ENCODE data around the gene PSMG4.

Gene PSMG4

GRCh38 chr6:3303795-3304411 lies 45.2 kb downstream of the PSMG4 start:
- in situ Hi-C loops (cut with HindIII; ENCODE audit: low sequenced_read_pairs) = no loop called here

GRCh38 chr6:3304500-3305215 lies 45.9 kb downstream of the PSMG4 start:
- in situ Hi-C loops (cut with HindIII; ENCODE audit: low sequenced_read_pairs) = no loop called here

- in situ Hi-C loops (cut with HindIII; ENCODE audit: low sequenced_read_pairs) = no loop called here
These were observed 46.4 kb downstream of the PSMG4 start for GRCh38 chr6:3305216-3305565.

DNA sequence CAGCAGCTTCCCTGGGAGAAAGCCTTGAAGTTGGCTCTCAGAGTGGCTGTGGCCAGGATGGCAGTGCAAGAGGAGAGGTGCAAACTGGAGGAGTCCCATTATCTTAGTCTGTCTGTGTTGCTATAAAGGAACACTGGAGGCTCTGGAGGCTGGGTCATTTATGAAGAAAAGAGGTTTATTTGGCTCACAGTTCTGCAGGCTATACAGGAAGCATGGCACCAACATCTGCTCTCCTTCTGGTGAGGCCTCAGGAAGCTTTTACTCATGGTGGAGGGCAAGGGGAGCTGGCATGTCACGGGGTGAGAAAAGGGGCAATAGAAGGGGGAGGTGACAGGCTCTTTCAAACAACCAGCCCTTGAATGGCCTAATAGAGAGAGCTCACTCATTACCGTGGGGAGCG lies 47.1 kb downstream of the PSMG4 start:
- in situ Hi-C loops (cut with HindIII; ENCODE audit: low sequenced_read_pairs) = no loop called here

DNA sequence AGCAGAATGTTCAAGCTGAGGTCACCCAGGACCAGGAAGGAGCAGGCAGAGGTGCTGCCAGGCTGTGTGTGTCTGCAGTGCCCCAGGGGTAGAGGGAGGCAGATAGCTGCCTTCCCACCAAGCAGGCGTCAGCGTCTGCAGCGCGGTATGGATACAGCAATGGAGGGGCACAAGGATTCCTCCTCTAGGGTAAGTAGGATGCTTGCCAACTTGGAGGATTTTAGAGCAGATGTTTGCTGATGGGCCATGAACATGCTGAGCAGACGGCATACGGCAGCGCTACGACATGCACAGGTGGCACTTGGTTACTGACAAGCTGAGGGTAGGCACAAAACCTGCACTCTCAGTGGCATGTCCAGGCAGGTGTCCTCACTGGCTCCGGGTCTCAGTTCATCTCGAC lies 48.1 kb downstream of the PSMG4 start:
- in situ Hi-C loops (cut with HindIII; ENCODE audit: low sequenced_read_pairs) = no loop called here

GRCh38 chr6:3307436-3307835 lies 48.7 kb downstream of the PSMG4 start:
- in situ Hi-C loops (cut with HindIII; ENCODE audit: low sequenced_read_pairs) = no loop called here

- in situ Hi-C loops (cut with HindIII; ENCODE audit: low sequenced_read_pairs) = no loop called here
These were observed 49.4 kb downstream of the PSMG4 start for GRCh38 chr6:3308106-3308505.

- in situ Hi-C loops (cut with HindIII; ENCODE audit: low sequenced_read_pairs) = no loop called here
These were observed 50.8 kb downstream of the PSMG4 start for GRCh38 chr6:3309391-3310050.

GRCh38 chr6:3310051-3310448 lies 51.3 kb downstream of the PSMG4 start:
- in situ Hi-C loops (cut with HindIII; ENCODE audit: low sequenced_read_pairs) = no loop called here

DNA sequence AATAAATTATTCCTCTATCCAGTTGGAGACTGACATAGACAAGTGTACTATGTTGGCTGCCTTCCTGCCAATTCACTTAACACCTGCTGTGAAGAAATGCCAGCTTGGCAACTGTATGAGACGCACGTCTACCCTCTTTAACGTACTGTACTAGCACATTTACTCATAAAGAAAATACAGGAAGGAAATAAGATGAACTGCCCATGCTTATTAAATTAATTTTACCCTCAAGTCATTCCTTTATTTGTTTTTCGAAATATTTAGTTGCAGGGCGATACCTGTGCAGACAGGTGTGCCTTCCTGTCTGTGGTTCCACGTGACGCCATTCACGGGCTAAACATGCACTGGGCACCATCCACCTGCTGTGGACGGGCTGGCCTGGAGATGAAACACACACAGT lies 52.0 kb downstream of the PSMG4 start:
- in situ Hi-C loops (cut with HindIII; ENCODE audit: low sequenced_read_pairs) = no loop called here

- in situ Hi-C loops (cut with HindIII; ENCODE audit: low sequenced_read_pairs) = no loop called here
These were observed 53.1 kb downstream of the PSMG4 start for GRCh38 chr6:3311826-3312225.

DNA sequence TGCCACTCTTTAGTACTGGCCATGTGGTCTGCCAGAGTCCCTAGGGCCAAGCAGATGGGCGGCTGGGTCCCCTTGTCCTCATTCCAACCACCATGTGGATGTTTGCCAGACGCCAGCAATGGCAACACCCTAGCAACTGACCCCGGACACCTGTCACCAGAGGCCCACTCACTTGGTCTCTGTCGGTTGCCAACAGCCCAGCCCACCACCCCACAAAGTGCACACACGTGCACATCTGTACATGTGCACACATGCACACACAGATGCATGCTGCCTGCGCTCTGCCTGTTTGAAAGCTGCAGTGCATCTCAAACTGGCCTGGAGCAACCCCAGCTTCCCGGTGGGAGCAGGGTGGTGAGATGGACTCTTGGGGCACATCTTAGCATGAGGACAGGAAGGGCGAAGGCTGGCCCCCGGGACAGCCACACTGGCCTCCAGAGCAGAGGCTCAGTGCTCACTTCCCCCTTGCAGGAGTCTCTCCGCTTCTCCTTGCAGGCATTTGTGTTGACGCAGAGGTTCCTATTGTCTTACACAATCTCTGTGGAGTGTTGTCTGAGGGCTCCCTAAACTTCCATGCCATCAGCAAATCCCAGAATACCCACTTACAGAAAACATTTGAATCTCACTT lies 54.0 kb downstream of the PSMG4 start:
- in situ Hi-C loops (cut with HindIII; ENCODE audit: low sequenced_read_pairs) = no loop called here

DNA sequence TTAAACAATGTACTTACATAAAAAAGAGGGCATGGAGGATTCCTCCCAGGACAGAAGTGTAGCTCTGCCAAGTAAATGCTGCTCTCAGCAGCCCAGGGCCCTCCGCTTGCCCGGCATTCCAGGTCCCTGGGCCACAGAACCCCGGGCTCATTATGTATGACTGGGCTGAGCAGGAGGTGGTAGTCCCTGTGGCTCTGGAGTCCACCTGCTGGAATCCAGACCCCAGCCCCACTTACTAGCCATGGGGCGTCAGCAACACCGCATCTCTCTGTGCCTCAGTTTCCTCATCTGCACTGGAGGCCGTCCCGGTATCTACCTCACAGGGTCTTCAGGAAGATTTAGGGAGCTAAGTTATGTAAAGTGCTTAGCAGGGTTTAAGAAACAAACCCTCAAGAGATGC lies 55.4 kb downstream of the PSMG4 start:
- in situ Hi-C loops (cut with HindIII; ENCODE audit: low sequenced_read_pairs) = no loop called here

DNA sequence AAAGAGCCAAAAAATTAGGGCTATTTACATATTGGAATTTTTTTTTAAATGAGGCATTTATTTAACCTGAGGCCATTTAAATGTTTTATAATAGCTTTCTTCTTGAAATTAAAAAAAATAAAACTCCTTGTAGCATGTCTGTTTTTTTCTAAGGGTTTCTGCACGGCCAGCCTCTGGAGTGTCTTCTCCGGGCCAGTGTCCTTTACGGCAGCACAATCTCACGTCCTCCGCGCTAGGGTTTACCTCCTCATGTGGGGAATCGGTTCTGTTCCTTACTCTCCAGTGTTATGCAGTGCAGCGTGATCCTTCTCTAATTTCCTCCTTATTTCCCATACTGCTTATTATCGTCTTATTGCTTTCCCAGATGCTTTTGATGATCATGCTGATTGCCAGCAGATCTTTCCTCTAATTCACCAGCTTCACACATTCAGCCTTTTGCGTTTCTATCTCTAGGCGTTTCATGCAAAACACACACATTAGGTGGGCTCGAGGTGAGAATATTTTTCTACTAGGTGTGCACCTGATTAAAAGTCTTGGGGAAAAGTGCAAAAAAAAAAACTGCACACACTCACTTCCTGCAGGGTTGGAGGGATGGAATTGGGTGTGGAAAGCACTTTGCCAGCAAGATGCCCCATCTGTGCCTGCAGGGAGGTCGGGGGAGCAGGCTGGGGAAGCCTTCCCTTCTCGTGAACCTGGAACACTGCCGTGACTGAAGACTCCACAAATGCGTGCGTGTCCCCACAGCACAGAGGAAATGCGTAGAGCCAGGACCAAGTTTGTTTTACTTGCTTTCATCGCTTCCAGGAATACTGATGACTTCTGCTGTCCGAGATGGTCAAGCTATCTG lies 56.1 kb downstream of the PSMG4 start:
- in situ Hi-C loops (cut with HindIII; ENCODE audit: low sequenced_read_pairs) = no loop called here

DNA sequence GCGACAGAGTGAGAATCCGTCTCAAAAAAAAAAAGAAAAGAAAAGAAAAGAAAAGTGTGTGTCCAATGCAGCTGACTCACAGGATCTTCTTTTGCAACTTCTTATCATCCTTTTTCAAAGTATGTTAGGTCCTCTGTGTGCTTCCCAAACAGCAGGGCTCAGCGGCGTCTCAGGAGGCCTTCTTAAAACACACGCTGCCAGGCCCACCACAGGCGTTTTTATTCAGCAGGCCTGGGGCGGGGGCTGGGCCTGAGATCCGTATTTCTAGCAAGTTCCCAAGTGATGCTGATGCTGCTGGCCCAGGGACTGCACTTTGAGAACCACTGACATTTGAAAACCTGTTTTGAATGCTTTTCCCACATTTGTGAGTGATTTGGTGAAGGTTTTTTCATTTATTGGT lies 57.1 kb downstream of the PSMG4 start:
- in situ Hi-C loops (cut with HindIII; ENCODE audit: low sequenced_read_pairs) = no loop called here

DNA sequence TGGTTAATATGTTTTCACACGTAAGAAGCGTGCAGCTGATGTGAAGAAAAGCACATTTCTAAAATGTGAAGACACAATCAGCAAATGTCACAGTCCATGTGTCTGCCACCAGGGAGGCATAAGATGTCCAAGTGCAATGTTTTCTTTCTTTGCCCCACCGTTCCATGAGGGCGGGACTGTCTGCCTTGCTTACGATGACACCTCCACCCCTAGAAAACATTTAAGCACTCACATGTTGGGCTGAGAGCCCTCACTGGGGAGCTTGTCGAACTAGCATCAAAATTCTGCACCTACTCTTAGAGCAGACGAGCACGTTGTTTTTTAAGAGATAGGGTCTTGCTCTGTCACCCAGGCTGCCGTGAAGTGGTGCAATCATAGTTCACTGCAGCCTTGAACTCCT lies 57.6 kb downstream of the PSMG4 start:
- in situ Hi-C loops (cut with HindIII; ENCODE audit: low sequenced_read_pairs) = no loop called here

DNA sequence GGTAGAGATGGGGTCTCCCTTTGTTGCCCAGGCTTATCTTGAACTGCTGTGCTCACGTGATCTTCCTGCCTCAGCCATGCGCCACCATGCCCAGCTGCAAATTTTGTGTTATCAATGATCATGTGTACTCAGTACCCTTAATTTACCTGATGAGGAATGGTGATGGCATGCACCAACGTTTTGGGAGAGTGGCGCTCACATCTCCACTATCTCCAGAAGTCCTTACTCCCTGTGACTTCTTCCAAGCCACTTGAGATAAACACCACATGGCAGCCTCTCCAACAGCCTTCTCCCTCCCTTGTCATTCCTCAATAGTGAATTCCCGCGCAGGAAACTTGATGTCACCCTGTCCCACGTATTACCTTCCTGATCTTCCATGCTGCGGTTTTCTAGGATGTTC lies 58.1 kb downstream of the PSMG4 start:
- in situ Hi-C loops (cut with HindIII; ENCODE audit: low sequenced_read_pairs) = no loop called here
